ENCODE data around the gene CRACR2A. TPM values are rescaled to one million over a fixed set of nuclear protein-coding genes. Genes with fewer than 3 reads are reported as not detected.

Gene CRACR2A
- total RNA-seq, 2 donors from 2014 or later: 50.3 to 54.8 TPM

GRCh38 chr12:3656946-3657622 lies 95.8 kb downstream of the CRACR2A start:
- H3K4me3 ChIP-seq: no peak overlapping the region
- no peaks in the 10 kb centered on the region for H3K36me3 ChIP-seq
- no peaks in the 10 kb centered on the region for H3K27me3 ChIP-seq
- TF ChIP-seq CTCF (IDR thresholded peaks at IDR 0.05): no peak
- H3K9ac ChIP-seq (ENCODE audit: low read depth in 2 of 2, low read length in 2 of 2): no peak overlapping the region
- H3K4me1 ChIP-seq: no peaks in the 10 kb centered on the region
- H3K9me3 ChIP-seq: no peaks in the 10 kb centered on the region
- no peak overlapping the region for H3K27ac ChIP-seq
- intact Hi-C loops (cut with DNase I): loop anchor here (5.0 kb wide), 1 partner anchor 120 kb away; no protein-coding TSS in a partner anchor
- no peak for DNase-seq

DNA sequence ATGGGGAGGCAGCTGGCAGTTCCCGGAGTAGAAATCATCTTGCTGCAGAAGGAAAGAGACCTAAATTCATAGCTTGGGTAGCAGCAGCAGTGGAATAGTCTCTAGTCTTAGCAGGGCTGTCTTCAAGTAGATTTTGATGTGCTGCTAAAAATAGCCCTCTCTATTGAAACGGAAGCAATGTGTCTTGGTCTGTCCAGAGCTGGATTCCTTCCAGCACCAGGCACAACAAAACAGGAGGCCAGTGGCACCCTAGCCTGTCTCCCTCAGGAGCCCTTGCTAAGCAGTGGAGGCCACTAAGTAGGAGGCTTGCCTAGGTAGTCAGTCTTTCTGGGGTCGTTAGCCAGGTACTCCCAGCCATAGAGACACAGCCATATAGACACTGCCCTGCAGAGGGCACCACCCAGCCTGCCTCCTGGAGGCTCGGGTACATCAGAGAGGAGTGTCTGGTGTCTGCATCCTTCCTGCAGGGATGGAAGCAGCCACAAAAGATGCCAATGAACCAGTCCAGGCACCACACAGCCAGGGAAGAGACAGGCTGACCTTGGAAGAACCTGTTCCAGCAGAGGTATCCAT lies 97.5 kb downstream of the CRACR2A start:
- Histone ChIP-seq H3K9me3 (no peaks in the 10 kb centered on the region), H3K9ac (ENCODE audit: low read depth in 2 of 2, low read length in 2 of 2) (no peak overlapping the region), H3K4me3 (no peak overlapping the region), H3K36me3 (no peaks in the 10 kb centered on the region), H3K27me3 (no peaks in the 10 kb centered on the region), H3K27ac (no peak overlapping the region), H3K4me1 (no peaks in the 10 kb centered on the region)
- no peak for TF ChIP-seq CTCF (IDR thresholded peaks at IDR 0.05)
- intact Hi-C loops (cut with DNase I): loop anchor here (5.0 kb wide), 1 partner anchor 122 kb away; no protein-coding TSS in a partner anchor
- no peak for DNase-seq

DNA sequence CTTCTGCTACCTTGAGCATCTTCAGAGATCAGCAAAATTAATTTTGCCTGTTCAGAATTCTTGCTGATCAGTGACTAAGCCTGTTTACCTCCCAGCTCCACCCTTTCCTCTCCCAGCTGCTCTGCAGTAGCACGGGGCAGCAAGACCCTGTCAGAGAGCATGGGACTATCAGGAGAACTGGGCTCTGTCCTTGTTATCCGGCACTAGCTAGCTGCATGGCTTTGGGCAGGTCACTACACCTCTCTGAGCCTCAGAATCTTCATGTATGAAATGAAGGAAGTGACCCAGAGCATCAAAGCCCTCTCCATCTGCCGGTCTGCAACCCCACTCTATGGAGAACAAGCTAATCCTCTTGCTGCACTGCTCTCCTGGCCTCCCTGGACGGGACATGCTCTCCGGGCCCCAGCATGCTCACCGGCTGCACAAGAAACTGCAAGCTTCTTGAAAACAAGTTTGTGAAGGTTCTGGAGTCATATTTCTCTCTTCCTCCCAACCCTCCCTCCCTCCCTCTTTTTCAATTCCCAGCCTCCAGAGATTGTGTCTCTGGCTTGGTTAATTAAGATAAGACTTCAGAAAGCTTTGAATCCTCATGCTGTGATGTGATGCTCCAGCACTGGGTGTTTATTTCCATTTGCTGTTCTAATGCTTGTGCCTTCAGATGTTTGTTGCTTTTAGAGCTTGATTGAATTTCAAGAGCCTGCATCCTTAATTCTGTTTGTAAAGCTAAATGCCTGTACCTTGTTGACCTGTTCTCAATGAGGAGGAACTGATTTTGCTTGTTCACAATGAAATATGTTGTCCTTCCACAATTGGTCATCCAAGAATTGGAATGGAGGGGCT lies 101.1 kb downstream of the CRACR2A start:
- Histone ChIP-seq H3K27me3 (no peaks in the 10 kb centered on the region), H3K4me3 (no peak overlapping the region), H3K36me3 (no peaks in the 10 kb centered on the region), H3K9ac (ENCODE audit: low read depth in 2 of 2, low read length in 2 of 2) (no peak overlapping the region), H3K9me3 (no peaks in the 10 kb centered on the region), H3K4me1 (no peaks in the 10 kb centered on the region), H3K27ac (no peak overlapping the region)
- intact Hi-C loops (cut with DNase I): no loop called here
- no peak for DNase-seq
- no peak for TF ChIP-seq CTCF (IDR thresholded peaks at IDR 0.05)

GRCh38 chr12:3647504-3647903 lies 105.4 kb downstream of the CRACR2A start:
- intact Hi-C loops (cut with DNase I): no loop called here
- Histone ChIP-seq H3K36me3 (no peaks in the 10 kb centered on the region), H3K9ac (ENCODE audit: low read depth in 2 of 2, low read length in 2 of 2) (no peak overlapping the region), H3K27me3 (no peaks in the 10 kb centered on the region), H3K4me3 (no peak overlapping the region), H3K4me1 (no peaks in the 10 kb centered on the region), H3K27ac (no peak overlapping the region), H3K9me3 (no peaks in the 10 kb centered on the region)
- TF ChIP-seq CTCF (IDR thresholded peaks at IDR 0.05): no peak
- no peak for DNase-seq

DNA sequence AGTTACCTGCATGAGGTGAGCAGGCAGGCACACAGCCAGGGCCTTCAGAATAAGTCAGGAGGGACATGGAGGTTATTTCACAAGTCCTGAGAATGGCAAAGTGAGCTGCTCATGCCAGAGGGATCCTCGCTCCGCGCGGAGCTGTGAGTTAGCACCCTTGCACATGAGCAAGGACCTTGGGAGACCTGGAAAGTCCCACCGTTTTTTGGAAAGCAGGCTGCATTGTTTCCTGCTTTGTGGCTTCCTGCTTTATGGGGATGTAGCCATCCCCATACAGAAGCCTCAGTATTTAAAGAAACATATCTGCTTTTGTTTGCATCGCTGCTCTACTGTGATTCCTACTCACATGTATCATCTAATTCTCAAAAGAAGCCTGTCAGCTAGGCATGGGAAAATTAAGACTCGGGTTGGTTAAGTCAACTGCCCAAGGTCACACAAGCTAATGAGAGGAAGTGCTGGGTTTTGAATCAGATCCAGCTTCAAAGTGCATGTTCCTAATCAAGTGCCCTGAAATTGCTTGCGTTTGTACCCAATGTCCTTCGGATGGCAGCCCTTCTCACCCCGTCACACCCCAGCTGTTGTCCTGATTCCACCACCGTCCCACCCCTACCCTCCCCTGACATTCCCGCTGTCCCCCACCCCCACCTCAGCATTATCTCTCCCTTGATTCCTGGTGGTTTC lies 106.2 kb downstream of the CRACR2A start:
- no peak overlapping the region for H3K27ac ChIP-seq
- intact Hi-C loops (cut with DNase I): no loop called here

More for the DNA sequence above, 106.2 kb downstream of the CRACR2A start:
- no peak for TF ChIP-seq CTCF (IDR thresholded peaks at IDR 0.05)
- no peak for DNase-seq
- Histone ChIP-seq H3K9ac (ENCODE audit: low read depth in 2 of 2, low read length in 2 of 2) (no peak overlapping the region), H3K27me3 (no peaks in the 10 kb centered on the region), H3K4me1 (no peaks in the 10 kb centered on the region), H3K9me3 (no peaks in the 10 kb centered on the region), H3K4me3 (no peak overlapping the region), H3K36me3 (no peaks in the 10 kb centered on the region)

Measured in colonic mucosa (tissue), 4 donors.